ENCODE results near the gene AOC1. TPM values are rescaled to one million over a fixed set of nuclear protein-coding genes. Genes with fewer than 3 reads are reported as not detected.

The AOC1 gene
- total RNA-seq, 4 donors from 2014 or later = 0.69 TPM; not detected in 2

- 0 to 5% methylated on average over 1 to 2 of the region's 4 CpGs for WGBS, 2 donors (ENCODE audit: low coverage in 1 of 2)
- no peaks in the 10 kb centered on the region for H3K9me3 ChIP-seq
- H3K27me3 ChIP-seq = no peaks in the 10 kb centered on the region
- TF ChIP-seq POLR2A (IDR thresholded peaks at IDR 0.05) (no peak), POLR2AphosphoS5 (IDR thresholded peaks at IDR 0.05) (no peak), EP300 (IDR thresholded peaks at IDR 0.05) (no peak), CTCF (IDR thresholded peaks at IDR 0.05) (no peak)
- H3K4me3 ChIP-seq = no peak overlapping the region
- peaks cover 0 to 18% (median 0%) of the 10 kb centered on the region in 3 donors for H3K4me1 ChIP-seq
- H3K36me3 ChIP-seq = no peaks in the 10 kb centered on the region
- ATAC-seq = peak; percentile 46
- H3K27ac ChIP-seq = peak overlapping the region in 1 of 4 donors; percentile 9
Observed at GRCh38 chr7:150845421-150845861, 6.9 kb upstream of the AOC1 start.

- TF ChIP-seq POLR2AphosphoS5 (IDR thresholded peaks at IDR 0.05) (no peak), EP300 (IDR thresholded peaks at IDR 0.05) (no peak), CTCF (IDR thresholded peaks at IDR 0.05) (no peak), POLR2A (IDR thresholded peaks at IDR 0.05) (no peak)
- no peak overlapping the region for H3K4me3 ChIP-seq
- H3K4me1 ChIP-seq = peaks cover 0 to 18% (median 0%) of the 10 kb centered on the region in 3 donors
- ATAC-seq = no peak
- no peaks in the 10 kb centered on the region for H3K36me3 ChIP-seq
- WGBS, 2 donors (ENCODE audit: low coverage in 1 of 2) = 100% methylated on average over 3 of the region's 14 CpGs; no CpG with 5 or more reads in 1 of the 2 donors
- peaks cover under 1% of the 10 kb centered on the region for H3K27me3 ChIP-seq
- no peaks in the 10 kb centered on the region for H3K9me3 ChIP-seq
- H3K27ac ChIP-seq = no peak overlapping the region
Observed at GRCh38 chr7:150846291-150847115, 5.8 kb upstream of the AOC1 start.

- H3K27ac ChIP-seq = no peak overlapping the region
- no peaks in the 10 kb centered on the region for H3K9me3 ChIP-seq
- H3K4me1 ChIP-seq = peaks cover 0 to 18% (median 0%) of the 10 kb centered on the region in 3 donors
- no peak for ATAC-seq
- H3K36me3 ChIP-seq = no peaks in the 10 kb centered on the region
- no peak for TF ChIP-seq EP300 (IDR thresholded peaks at IDR 0.05)
- no peak for TF ChIP-seq POLR2AphosphoS5 (IDR thresholded peaks at IDR 0.05)
- TF ChIP-seq CTCF (IDR thresholded peaks at IDR 0.05) = no peak
- no peak for TF ChIP-seq POLR2A (IDR thresholded peaks at IDR 0.05)
- WGBS, 2 donors (ENCODE audit: low coverage in 1 of 2) = 89 to 100% methylated on average over 1 to 4 of the region's 5 CpGs
- no peak overlapping the region for H3K4me3 ChIP-seq
- peaks cover 11% of the 10 kb centered on the region for H3K27me3 ChIP-seq
Observed at GRCh38 chr7:150847536-150847935, 4.8 kb upstream of the AOC1 start.

GRCh38 chr7:150848111-150848510 is 4.2 kb upstream of the AOC1 start:
- ATAC-seq = no peak
- H3K27ac ChIP-seq = no peak overlapping the region
- no peaks in the 10 kb centered on the region for H3K9me3 ChIP-seq
- H3K4me1 ChIP-seq = peaks cover 0 to 18% (median 0%) of the 10 kb centered on the region in 3 donors
- WGBS, 2 donors (ENCODE audit: low coverage in 1 of 2) = 95 to 97% methylated on average over 4 of the region's 8 CpGs
- no peak for TF ChIP-seq EP300 (IDR thresholded peaks at IDR 0.05)
- TF ChIP-seq CTCF (IDR thresholded peaks at IDR 0.05) = no peak
- TF ChIP-seq POLR2A (IDR thresholded peaks at IDR 0.05) = no peak
- TF ChIP-seq POLR2AphosphoS5 (IDR thresholded peaks at IDR 0.05) = no peak
- no peaks in the 10 kb centered on the region for H3K36me3 ChIP-seq
- H3K4me3 ChIP-seq = no peak overlapping the region
- peaks cover 17% of the 10 kb centered on the region for H3K27me3 ChIP-seq

Measured in gastroesophageal sphincter (tissue), 4 donors.